GM21367 (cell line): Measurements from ENCODE around the gene ATP9A.
"Not testable (repeated sequence)": the region's sequence is repeated elsewhere in the genome, so short reads cannot be mapped to it uniquely, and the experiment has no call there.

Experiments
- ATAC-seq: cut with Tn5 transposase; IDR thresholded peaks from one replicate; pipeline ENCODE4 v1.9.1; 2021; ENCODE audit not compliant: unreplicated experiment

ATP9A gene

DNA sequence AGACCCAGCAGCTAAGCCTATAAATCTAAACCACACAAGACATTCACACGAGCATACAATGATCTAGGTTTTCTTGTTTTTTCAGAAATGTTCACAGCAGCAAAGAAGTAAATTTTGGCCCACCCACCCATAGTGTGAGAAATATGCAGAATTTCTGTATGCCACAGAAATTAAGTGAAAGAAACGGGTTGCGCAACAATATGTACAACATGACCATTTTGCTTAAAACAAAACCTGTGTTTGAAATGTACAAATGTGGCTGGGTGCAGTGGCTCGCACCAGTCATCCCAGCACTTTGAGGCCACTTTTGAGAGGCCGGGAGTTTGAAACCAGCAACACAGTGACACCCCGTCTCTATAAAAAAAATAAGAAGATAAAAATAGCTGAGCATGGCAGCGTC, 24.8 kb upstream of the ATP9A start:
- no peak for ATAC-seq

DNA sequence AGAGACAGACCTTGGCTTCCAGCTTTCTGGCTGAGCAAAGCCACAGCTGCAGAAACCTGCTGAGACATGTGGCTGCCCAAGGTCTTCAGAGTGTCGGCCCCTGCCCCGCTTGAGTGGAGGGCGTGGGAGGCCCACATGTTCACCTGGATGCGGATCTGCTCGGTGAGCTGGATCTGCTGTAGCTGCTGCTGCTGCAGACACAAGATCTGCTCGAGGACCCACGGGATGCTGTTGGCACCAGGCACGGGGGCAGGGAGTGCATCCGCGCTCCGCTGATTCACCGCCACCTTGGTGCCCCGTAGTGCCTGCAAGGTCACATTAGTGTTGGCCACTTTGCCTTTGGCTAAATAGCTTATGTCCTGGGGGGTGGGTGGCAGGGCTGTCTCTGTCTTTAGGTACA, 23.4 kb upstream of the ATP9A start:
- no peak for ATAC-seq

DNA sequence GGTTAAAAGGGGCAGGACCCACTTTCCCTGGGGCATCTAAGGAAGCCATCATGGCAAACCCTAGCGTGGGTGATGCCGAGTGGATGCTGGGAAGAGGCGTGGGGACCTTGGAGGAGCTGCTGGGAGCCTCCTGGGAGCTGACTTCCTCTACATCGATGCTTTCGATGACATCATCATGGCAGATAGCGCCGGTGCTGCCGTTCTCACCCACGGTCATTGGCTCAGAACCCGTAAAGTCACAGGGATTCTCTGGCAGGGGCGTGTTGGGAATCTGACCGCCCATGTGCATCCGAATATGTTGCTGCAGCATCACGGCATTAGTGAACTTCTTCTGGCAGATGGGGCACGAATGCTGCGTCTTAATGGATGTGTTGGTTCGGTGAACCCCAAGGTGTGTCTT, 22.1 kb upstream of the ATP9A start:
- no peak for ATAC-seq

- ATAC-seq, result no peak
Measured at GRCh38 chr20:51789434-51789833, 21.2 kb upstream of the ATP9A start.

DNA sequence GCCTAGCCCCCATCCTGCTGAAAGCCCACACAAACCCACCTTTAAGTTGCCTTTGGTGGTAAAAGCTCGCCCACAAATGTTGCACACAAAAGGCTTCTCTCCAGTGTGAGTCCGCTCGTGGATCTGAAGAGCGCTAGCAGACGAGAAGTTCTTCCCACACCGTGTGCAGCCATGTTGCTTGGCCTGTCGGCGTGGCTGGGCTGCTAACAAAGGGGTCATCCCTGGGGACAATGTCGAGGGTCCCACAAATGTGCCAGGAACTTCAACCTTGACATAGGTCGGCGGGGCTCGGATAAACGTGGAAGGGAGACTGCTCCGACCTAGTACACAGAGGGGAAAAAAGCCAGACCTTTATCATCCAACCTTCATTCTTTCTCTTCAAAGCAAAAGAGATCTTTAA, 20.6 kb upstream of the ATP9A start:
- ATAC-seq, result no peak

DNA sequence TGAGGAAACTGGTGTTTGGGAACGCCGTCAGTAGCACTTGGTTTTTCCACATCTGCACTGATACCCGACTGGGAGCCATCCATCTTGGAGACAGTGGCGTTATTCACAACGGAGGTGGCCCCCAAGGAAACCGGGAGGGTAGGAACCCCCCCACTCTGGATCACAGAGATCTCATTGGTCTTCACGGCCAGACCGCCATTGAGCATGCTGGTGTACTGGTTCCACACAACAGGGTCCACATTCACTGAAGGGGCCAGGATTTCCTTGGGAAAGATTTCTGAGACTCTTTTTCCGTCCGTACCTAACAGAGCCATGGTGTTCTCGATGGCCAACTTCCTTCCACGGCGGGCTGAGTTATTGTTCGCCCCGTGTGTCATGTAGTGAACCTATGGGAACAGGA, 16.1 kb upstream of the ATP9A start:
- ATAC-seq, result no peak

- ATAC-seq, result not testable (repeated sequence)
Measured at GRCh38 chr20:51778229-51778759, 10.1 kb upstream of the ATP9A start.

- ATAC-seq, result no peak
Measured at GRCh38 chr20:51775241-51775640, 7.1 kb upstream of the ATP9A start.

GRCh38 chr20:51772236-51772635, 4.0 kb upstream of the ATP9A start:
- ATAC-seq, result no peak

- ATAC-seq, result no peak
Measured at GRCh38 chr20:51769976-51770615, 1.9 kb upstream of the ATP9A start.

DNA sequence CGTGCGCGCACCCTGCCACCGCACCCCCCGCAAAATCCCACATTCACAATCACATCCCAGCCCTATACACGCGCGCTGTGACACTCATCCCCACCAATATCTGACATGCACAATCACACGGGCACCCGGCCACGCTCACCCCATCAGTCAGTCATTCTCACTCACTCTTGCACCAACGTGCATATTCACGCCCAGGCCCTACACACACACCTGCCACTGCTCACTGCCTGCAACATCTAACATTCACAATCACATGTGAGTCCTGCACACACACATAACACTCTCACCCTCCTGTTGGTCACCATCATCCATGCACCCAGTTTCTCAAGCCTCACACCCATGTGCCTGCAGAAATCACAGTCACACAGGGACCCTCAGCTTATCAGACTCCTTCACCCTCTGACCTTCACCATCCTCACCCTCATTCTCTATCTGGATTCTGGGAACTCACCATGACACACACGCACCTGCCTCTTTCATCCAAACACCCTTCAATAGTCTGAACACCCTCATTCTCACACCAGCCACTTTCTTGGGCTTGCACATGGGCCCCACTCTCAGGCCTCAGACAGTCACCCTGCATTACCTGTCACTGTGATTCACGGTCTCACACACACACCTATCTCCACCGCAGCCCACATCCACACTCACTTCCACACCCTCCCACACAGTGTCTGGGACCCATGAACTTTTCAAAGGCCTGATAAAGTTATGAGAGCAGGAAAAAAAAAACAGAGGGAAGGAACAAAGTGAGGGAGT, 748 bp upstream of the ATP9A start:
- ATAC-seq, result no peak

- no peak for ATAC-seq
Measured at GRCh38 chr20:51766994-51767866, 960 bp downstream of the ATP9A start.

DNA sequence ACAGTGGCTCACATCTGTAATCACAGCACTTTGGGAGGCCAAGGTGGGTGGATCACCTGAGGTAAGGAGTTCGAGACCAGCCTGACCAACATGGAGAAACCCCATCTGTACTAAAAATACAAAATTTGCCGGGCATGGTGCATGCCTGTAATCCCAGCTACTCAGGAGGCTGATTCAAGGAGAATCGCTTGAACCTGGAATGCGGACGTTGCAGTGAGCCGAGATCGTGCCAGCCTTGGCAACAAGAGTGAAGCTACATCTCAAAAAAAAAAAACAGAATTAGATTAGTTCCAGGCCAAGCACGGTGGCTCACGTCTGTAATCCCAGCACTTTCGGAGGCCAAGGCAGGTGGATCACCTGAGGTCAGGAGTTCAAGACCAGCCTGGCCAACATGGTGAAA, 2.8 kb downstream of the ATP9A start:
- ATAC-seq, result not testable (repeated sequence)

- no peak for ATAC-seq
Measured at GRCh38 chr20:51763965-51764602, 4.1 kb downstream of the ATP9A start.

- ATAC-seq, result no peak
Measured at GRCh38 chr20:51760905-51761546, 7.2 kb downstream of the ATP9A start.

- no peak for ATAC-seq
Measured at GRCh38 chr20:51759769-51760510, 8.2 kb downstream of the ATP9A start.

- ATAC-seq, result no peak
Measured at GRCh38 chr20:51758978-51759544, 9.1 kb downstream of the ATP9A start.

DNA sequence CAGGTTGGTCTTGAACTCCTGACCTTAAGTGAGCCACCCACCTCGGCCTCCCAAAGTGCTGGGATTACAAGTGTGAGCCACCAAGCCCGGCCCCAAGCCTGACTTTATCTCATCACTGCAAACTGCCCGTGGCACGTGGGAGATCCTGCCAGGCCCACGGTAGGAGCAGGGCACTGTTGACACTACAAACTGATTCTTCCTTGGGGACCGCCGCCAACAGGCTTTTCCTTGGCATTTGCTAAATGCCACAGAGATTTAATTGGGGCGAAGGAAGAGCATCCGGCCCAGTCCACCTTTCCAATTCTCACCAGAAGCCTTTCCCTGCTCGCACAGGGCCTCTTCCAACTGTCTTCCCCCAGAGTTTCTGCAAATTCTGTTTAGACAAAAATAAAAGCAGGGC, 11.0 kb downstream of the ATP9A start:
- no peak for ATAC-seq

DNA sequence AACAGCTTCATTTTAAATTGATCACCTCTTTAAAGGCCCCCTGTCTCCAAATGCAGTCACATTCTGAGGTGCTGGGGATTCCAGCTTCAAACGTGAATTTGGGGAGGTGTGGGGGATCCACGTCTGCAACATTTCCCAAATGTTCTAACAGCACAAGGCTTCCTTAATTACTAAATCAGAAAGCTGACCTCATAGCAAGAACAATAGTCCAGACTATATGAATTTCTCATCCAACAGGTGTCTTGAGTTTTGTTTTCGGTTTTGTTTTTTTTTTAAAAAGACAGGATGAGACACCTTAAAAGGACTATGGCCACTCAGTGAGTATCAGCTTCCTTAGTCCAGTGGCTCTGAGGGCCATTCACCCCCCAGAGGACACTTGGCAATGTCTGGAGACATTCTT, 11.5 kb downstream of the ATP9A start:
- ATAC-seq, result no peak

DNA sequence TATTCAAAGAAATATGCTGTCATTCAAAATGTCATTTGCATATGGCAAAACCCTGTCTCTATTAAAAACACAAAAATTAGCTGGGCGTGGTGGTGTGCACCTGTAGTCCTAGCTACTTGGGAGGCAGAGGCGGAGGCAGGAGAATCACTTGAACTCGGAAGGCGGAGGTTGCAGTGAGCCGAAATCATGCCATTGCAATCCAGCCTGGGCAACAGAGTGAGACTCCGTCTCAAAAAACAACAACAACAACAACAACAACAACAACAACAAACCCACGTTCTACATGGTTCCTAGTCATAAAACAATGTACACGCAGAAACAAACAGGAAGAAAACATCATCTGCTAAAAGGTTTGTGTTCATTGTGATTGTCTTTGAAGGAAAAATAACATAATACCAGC, 15.0 kb downstream of the ATP9A start:
- ATAC-seq, result not testable (repeated sequence)
